Suprapubic skin (tissue), 3 donors: Measurements from ENCODE around the gene MYO5A.

Experiments used
- POLR2A ChIP-seq, 2 donors: fragments of 450-650 bp; IDR thresholded peaks; one replicate each; pipeline ENCODE4 v1.6.1; 2017; ENCODE audit warnings: antibody characterized with exemption in 2 of 2, mild to moderate bottlenecking in 2 of 2, moderate library complexity in 2 of 2
- TF ChIP-seq, protein P1 (sequence below), 2 donors: fragments of 200-600 bp in 1 of 2; fragments of 450-650 bp in 1 of 2; sonication (generic) in 1 of 2; IDR thresholded peaks; one replicate each; pipeline ENCODE4 v1.5.1; 2016 to 2019; ENCODE audit warnings: antibody characterized with exemption in 2 of 2, mild to moderate bottlenecking in 1 of 2, moderate library complexity in 1 of 2

GRCh38 chr15:52368402-52368801 lies 160.3 kb downstream of the MYO5A start:
- TF ChIP-seq POLR2A (IDR thresholded peaks at IDR 0.05) = no peak
- TF ChIP-seq, protein P1, sequence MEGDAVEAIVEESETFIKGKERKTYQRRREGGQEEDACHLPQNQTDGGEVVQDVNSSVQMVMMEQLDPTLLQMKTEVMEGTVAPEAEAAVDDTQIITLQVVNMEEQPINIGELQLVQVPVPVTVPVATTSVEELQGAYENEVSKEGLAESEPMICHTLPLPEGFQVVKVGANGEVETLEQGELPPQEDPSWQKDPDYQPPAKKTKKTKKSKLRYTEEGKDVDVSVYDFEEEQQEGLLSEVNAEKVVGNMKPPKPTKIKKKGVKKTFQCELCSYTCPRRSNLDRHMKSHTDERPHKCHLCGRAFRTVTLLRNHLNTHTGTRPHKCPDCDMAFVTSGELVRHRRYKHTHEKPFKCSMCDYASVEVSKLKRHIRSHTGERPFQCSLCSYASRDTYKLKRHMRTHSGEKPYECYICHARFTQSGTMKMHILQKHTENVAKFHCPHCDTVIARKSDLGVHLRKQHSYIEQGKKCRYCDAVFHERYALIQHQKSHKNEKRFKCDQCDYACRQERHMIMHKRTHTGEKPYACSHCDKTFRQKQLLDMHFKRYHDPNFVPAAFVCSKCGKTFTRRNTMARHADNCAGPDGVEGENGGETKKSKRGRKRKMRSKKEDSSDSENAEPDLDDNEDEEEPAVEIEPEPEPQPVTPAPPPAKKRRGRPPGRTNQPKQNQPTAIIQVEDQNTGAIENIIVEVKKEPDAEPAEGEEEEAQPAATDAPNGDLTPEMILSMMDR (IDR thresholded peaks at IDR 0.05) = no peak
